PC-9 (cell line): ENCODE measurements around the gene ZIC4. TPM values are rescaled to one million over a fixed set of nuclear protein-coding genes. Genes with fewer than 3 reads are reported as not detected.

Source experiments
- BruUV-seq: library from RNA; stranded (reverse); fragments of 400-500 nt; replicated peaks from 2 replicates; lab custom pipeline; 2021; lab: Mats Ljungman, UMichigan
- CTCF ChIA-PET: fragments of 300-600 bp; sonication (Branson Sonifier 250); formaldehyde crosslinking; loops from one replicate; lab custom pipeline; 2022; ENCODE audit warnings: antibody characterized with exemption; lab: Charles Lee
- POLR2A ChIA-PET: fragments of 300-600 bp; sonication (Branson Sonifier 250); formaldehyde crosslinking; loops from one replicate; lab custom pipeline; 2022; ENCODE audit warnings: antibody characterized with exemption; ENCODE audit not compliant: unreplicated experiment; lab: Charles Lee
- DNase-seq, 2 experiments: peaks; one replicate each; pipeline versions ENCODE4 v3.0.0 to v3.0.0-alpha.2; 2015 to 2022; ENCODE audit warnings: mixed read lengths in 1 of 2
- H2AFZ ChIP-seq: fragments of 200-600 bp; sonication (generic); 2 replicates; pipeline ENCODE4 v1.8.1; 2017; ENCODE audit warnings: antibody characterized with exemption
- H3F3A ChIP-seq: fragments of 200-600 bp; sonication (generic); 2 replicates; pipeline ENCODE4 v1.8.1; 2017; ENCODE audit warnings: antibody characterized with exemption, mild to moderate bottlenecking, low read depth; ENCODE audit not compliant: insufficient read depth
- H3K27ac ChIP-seq: fragments of 200-600 bp; sonication (generic); 2 replicates; pipeline ENCODE4 v1.6.1; 2016; ENCODE audit warnings: mixed run types
- H3K27me3 ChIP-seq: fragments of 200-600 bp; sonication (generic); 2 replicates; pipeline ENCODE4 v1.6.1; 2016; ENCODE audit warnings: low read depth, mixed run types; ENCODE audit not compliant: insufficient read depth
- H3K36me3 ChIP-seq: fragments of 200-600 bp; sonication (generic); 2 replicates; pipeline ENCODE4 v1.6.1; 2016; ENCODE audit warnings: low read depth, mixed run types
- H3K4me1 ChIP-seq: fragments of 200-600 bp; sonication (generic); replicated peaks from 2 replicates; pipeline ENCODE4 v1.6.1; 2016; ENCODE audit warnings: mixed run types; ENCODE audit not compliant: insufficient read depth
- H3K4me2 ChIP-seq: fragments of 200-600 bp; sonication (generic); 2 replicates; pipeline ENCODE4 v1.6.1; 2017; ENCODE audit warnings: mixed run types
- H3K4me3 ChIP-seq: fragments of 200-600 bp; sonication (generic); 2 replicates; pipeline ENCODE4 v1.6.1; 2016; ENCODE audit warnings: mixed run types
- H3K79me2 ChIP-seq: fragments of 200-600 bp; sonication (generic); 2 replicates; pipeline ENCODE4 v1.6.1; 2017; ENCODE audit warnings: low read depth, mixed run types
- H3K9me2 ChIP-seq: fragments of 200-600 bp; sonication (generic); 2 replicates; pipeline ENCODE4 v1.8.1; 2017; ENCODE audit warnings: mild to moderate bottlenecking; ENCODE audit not compliant: insufficient read depth
- H3K9me3 ChIP-seq: fragments of 200-600 bp; sonication (generic); 2 replicates; pipeline ENCODE4 v1.8.1; 2016; ENCODE audit warnings: low read depth; ENCODE audit not compliant: insufficient read depth
- H4K20me1 ChIP-seq: fragments of 200-600 bp; sonication (generic); 2 replicates; pipeline ENCODE4 v1.8.1; 2017; ENCODE audit not compliant: insufficient read depth
- CTCF ChIP-seq: fragments of 200-600 bp; sonication (generic); conservative IDR thresholded peaks from 2 replicates; pipeline ENCODE4 v1.6.1; 2017; ENCODE audit warnings: mixed run types, antibody characterized with exemption, mild to moderate bottlenecking, moderate library complexity
- EZH2 ChIP-seq: fragments of 200-600 bp; sonication (generic); IDR thresholded peaks from 2 replicates; pipeline ENCODE4 v1.8.0; 2017; ENCODE audit warnings: antibody characterized with exemption, low read depth
- intact Hi-C: fragments of 100-400 bp; cut with micrococcal nuclease; formaldehyde crosslinking; loops from one replicate; pipeline ENCODE4 v1.10.0; 2022; ENCODE audit not compliant: unreplicated experiment
- total RNA-seq: library from RNA; stranded (reverse); gene quantifications from 2 replicates; pipeline ENCODE4 v1.2.3, GENCODE V29; 2021

The ZIC4 gene
- total RNA-seq, 1 experiment from 2014 or later = not detected

DNA sequence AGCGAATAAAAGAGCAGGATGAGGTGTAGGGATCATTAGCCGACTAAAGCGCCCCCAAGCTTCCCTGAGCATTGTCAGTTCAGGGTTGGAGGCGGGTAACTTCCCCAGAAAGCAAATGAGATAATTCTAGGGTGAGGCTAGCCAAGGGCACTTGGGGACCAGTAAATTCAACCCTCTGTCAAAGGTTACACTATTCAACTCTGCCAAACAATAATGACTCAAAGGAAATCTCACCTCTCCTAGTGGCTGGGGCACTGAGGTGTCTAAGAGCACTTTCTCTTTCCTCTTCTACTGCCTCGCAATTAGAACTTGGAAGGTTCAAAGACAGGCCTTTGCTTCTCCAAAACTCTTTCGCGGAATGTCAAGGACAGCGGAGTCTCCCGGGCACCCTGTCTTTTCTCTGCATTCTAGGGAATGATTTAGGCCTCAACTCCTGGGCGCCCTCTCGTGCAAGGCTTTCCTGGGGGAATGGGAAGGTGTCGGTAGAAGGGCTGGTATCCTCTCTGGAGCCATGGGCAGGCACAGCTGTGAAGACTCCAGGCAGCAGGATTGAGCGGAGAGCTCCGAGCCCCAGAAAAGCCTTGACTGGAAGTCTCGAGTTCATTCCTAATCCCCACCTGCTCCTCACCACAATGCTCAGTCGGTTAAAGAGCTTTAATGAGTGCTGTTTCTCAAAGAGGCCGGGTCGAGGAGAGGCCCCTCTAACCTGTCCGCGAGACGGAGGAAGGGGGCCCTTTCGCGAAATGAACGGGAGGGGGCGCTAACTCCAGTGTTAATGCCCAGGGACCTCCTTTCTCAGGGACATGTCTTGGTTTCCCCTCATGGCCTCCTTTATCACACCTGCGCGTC, 21.9 kb downstream of the ZIC4 start:
- no peaks in the 10 kb centered on the region for H3K9me2 ChIP-seq
- H2AFZ ChIP-seq = no peak overlapping the region
- TF ChIP-seq CTCF (no peak), EZH2 (no peak)
- no peaks in the 10 kb centered on the region for H3K9me3 ChIP-seq
- CTCF ChIA-PET = no interaction called here
- H3K27me3 ChIP-seq = no peaks in the 10 kb centered on the region
- H3K27ac ChIP-seq = no peak overlapping the region
- no peaks in the 10 kb centered on the region for H3K79me2 ChIP-seq
- H3K4me2 ChIP-seq = no peak overlapping the region
- no peaks in the 10 kb centered on the region for H3K4me1 ChIP-seq
- no peak for DNase-seq
- intact Hi-C loops = no loop called here
- H3K4me3 ChIP-seq = no peak overlapping the region
- BruUV-seq = no TSS peak
- POLR2A ChIA-PET = no interaction called here
- no peaks in the 10 kb centered on the region for H3K36me3 ChIP-seq
- H4K20me1 ChIP-seq = no peaks in the 10 kb centered on the region
- H3F3A ChIP-seq = no peaks in the 10 kb centered on the region

DNA sequence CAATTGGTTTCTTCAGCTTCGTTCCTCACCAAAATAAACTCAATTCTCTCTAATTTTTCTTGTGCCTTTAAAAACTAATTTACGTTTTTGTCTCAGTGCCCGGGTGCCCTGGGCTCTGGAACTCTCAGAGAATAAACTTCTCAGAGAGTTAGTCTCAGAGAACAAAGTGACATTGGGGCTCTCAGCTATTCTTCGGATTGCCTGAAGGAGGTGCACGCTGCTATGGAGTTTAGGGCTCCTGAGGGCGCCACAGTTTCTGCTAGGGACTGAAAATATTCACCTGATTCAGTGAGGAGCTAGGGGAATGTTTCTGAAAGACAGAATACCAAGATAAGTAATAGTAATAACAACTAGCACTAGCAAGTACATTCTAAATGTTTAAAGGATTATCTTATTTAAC, 22.7 kb downstream of the ZIC4 start:
- no peaks in the 10 kb centered on the region for H3K4me1 ChIP-seq
- H3K79me2 ChIP-seq = no peaks in the 10 kb centered on the region
- no peak for TF ChIP-seq CTCF
- no peak for TF ChIP-seq EZH2
- intact Hi-C loops = no loop called here
- H4K20me1 ChIP-seq = no peaks in the 10 kb centered on the region
- no peak overlapping the region for H2AFZ ChIP-seq
- H3F3A ChIP-seq = no peaks in the 10 kb centered on the region
- H3K27ac ChIP-seq = no peak overlapping the region
- H3K36me3 ChIP-seq = no peaks in the 10 kb centered on the region
- no peaks in the 10 kb centered on the region for H3K9me2 ChIP-seq
- DNase-seq = no peak
- H3K4me3 ChIP-seq = no peak overlapping the region
- no peaks in the 10 kb centered on the region for H3K27me3 ChIP-seq
- POLR2A ChIA-PET = interaction anchor here (0.6 kb wide), 1 partner anchor 1171 kb away, joined by 8 read pairs; no protein-coding TSS in a partner anchor
- no peak overlapping the region for H3K4me2 ChIP-seq
- CTCF ChIA-PET = no interaction called here
- no peaks in the 10 kb centered on the region for H3K9me3 ChIP-seq
- no TSS peak for BruUV-seq

DNA sequence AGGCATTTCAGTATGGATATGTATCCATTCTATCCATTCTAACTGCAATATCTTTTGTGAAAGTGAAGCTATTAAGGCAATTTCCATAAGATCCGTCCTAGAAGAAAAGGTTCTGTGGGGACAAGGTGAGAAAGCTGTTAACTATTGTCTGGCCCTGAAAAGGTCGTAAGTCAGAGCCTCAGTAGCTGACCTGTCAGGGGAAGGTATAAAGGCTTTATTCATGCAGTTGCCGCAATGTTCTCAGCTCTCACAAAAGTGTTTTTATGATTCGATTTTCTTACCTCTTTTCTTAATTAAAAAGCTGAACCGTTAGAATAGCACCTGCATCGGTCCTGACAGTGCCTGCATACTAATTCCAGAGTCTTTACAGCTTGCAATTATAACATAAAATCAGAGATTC, 24.7 kb downstream of the ZIC4 start:
- no peaks in the 10 kb centered on the region for H3K9me2 ChIP-seq
- H3K4me2 ChIP-seq = no peak overlapping the region
- H3K4me1 ChIP-seq = no peaks in the 10 kb centered on the region
- no TSS peak for BruUV-seq
- no peaks in the 10 kb centered on the region for H3K36me3 ChIP-seq
- ChIA-PET POLR2A (no interaction called here), CTCF (no interaction called here)
- intact Hi-C loops = no loop called here
- TF ChIP-seq EZH2 = no peak
- TF ChIP-seq CTCF = no peak
- H3K27ac ChIP-seq = no peak overlapping the region
- H3K79me2 ChIP-seq = no peaks in the 10 kb centered on the region
- H2AFZ ChIP-seq = no peak overlapping the region
- no peak for DNase-seq
- H3K9me3 ChIP-seq = no peaks in the 10 kb centered on the region
- no peaks in the 10 kb centered on the region for H3F3A ChIP-seq
- no peaks in the 10 kb centered on the region for H3K27me3 ChIP-seq
- no peak overlapping the region for H3K4me3 ChIP-seq
- no peaks in the 10 kb centered on the region for H4K20me1 ChIP-seq
